IMR-90 (cell line): ENCODE data around the gene QPRT. TPM values are rescaled to one million over a fixed set of nuclear protein-coding genes. Genes with fewer than 3 reads are reported as not detected.

ENCODE experiments used
- ATAC-seq: fragments of 200-7000 bp; cut with Tn5 transposase; 2 replicates; pipeline ENCODE4 v1.9.1; 2020; ENCODE audit warnings: low read depth, mild to moderate bottlenecking, moderate library complexity
- BruUV-seq: library from RNA; stranded (reverse); fragments of 400-500 nt; replicated peaks from 2 replicates; lab custom pipeline; 2021; lab: Mats Ljungman, UMichigan
- CTCF ChIA-PET: fragments of 300-600 bp; formaldehyde crosslinking; extraction: SDS; loops from one replicate; lab custom pipeline; 2021; ENCODE audit warnings: antibody characterized with exemption; lab: Yijun Ruan, JAX
- POLR2A ChIA-PET: fragments of 300-600 bp; sonication (Branson Sonifier 250); formaldehyde crosslinking; loops from one replicate; lab custom pipeline; 2022; ENCODE audit warnings: antibody characterized with exemption; ENCODE audit not compliant: unreplicated experiment; lab: Charles Lee
- DNase-seq: peaks from one replicate; pipeline ENCODE4 v3.0.0; 2013
- H2AFZ ChIP-seq: replicated peaks from 2 replicates; pipeline ENCODE3; 2013; ENCODE audit warnings: low read length, mild to moderate bottlenecking; ENCODE audit not compliant: poor library complexity
- H2AK5ac ChIP-seq: 2 replicates; pipeline ENCODE4 v1.6.1; 2013; ENCODE audit warnings: low read depth, low read length, inconsistent platforms
- H2AK9ac ChIP-seq: replicated peaks from 2 replicates; pipeline ENCODE3; 2013; ENCODE audit warnings: mild to moderate bottlenecking, low read depth, low read length, moderate library complexity; ENCODE audit not compliant: poor library complexity
- H2BK120ac ChIP-seq: 2 replicates; pipeline ENCODE4 v1.6.1; 2013; ENCODE audit warnings: low read depth, low read length, inconsistent platforms
- H2BK15ac ChIP-seq: 3 replicates; pipeline ENCODE4 v1.6.1; 2013; ENCODE audit warnings: low read depth, low read length, inconsistent platforms
- H2BK20ac ChIP-seq: 2 replicates; pipeline ENCODE4 v1.6.1; 2013; ENCODE audit warnings: low read depth, mild to moderate bottlenecking, inconsistent platforms, low read length, moderate library complexity
- H2BK5ac ChIP-seq: 2 replicates; pipeline ENCODE4 v1.6.1; 2013; ENCODE audit warnings: mild to moderate bottlenecking, low read depth, low read length, inconsistent platforms; ENCODE audit not compliant: poor library complexity, severe bottlenecking
- H3K14ac ChIP-seq: replicated peaks from 2 replicates; pipeline ENCODE4 v1.6.1; 2013; ENCODE audit warnings: low read depth, low read length, inconsistent platforms
- H3K18ac ChIP-seq: 2 replicates; pipeline ENCODE4 v1.6.1; 2013; ENCODE audit warnings: low read depth, low read length, control low read depth
- H3K23ac ChIP-seq: 2 replicates; pipeline ENCODE4 v1.6.1; 2013; ENCODE audit warnings: low read depth, low read length, inconsistent platforms
- H3K27ac ChIP-seq: 2 replicates; pipeline ENCODE4 v1.5.1; 2013; ENCODE audit warnings: mild to moderate bottlenecking, control low read depth, low read length; ENCODE audit not compliant: insufficient read depth
- H3K27me3 ChIP-seq: 2 replicates; pipeline ENCODE4 v1.6.1; 2013; ENCODE audit warnings: low read length; ENCODE audit not compliant: control insufficient read depth, insufficient read depth
- H3K36me3 ChIP-seq: 2 replicates; pipeline ENCODE4 v1.6.1; 2013; ENCODE audit warnings: low read length, mixed read lengths; ENCODE audit not compliant: control insufficient read depth, insufficient read depth
- H3K4ac ChIP-seq: 2 replicates; pipeline ENCODE4 v1.6.1; 2013; ENCODE audit warnings: low read depth, low read length, inconsistent platforms
- H3K4me1 ChIP-seq: 2 replicates; pipeline ENCODE4 v1.6.1; 2013; ENCODE audit warnings: low read length, mixed read lengths; ENCODE audit not compliant: control insufficient read depth, insufficient read depth
- H3K4me2 ChIP-seq: 2 replicates; pipeline ENCODE4 v1.6.1; 2013; ENCODE audit warnings: low read depth, mild to moderate bottlenecking, control low read depth, low read length, moderate library complexity
- H3K4me3 ChIP-seq: 2 replicates; pipeline ENCODE4 v1.5.1; 2013; ENCODE audit warnings: low read depth, mild to moderate bottlenecking, control low read depth, low read length, moderate library complexity; ENCODE audit not compliant: insufficient read depth
- H3K56ac ChIP-seq: 2 replicates; pipeline ENCODE4 v1.6.1; 2013; ENCODE audit warnings: low read length, inconsistent platforms; ENCODE audit not compliant: insufficient read depth; ENCODE audit errors: extremely low read depth
- H3K79me1 ChIP-seq, 2 experiments: 2 replicates each; pipeline ENCODE4 v1.6.1; 2013; ENCODE audit warnings: low read length in 2 of 2, inconsistent platforms in 1 of 2, low read depth in 1 of 2
- H3K9ac ChIP-seq: 2 replicates; pipeline ENCODE4 v1.6.1; 2013; ENCODE audit warnings: low read depth, low read length, control low read depth
- H3K9me1 ChIP-seq: 2 replicates; pipeline ENCODE4 v1.6.1; 2013; ENCODE audit warnings: low read length, inconsistent platforms; ENCODE audit not compliant: insufficient read depth
- H3K9me3 ChIP-seq: 2 replicates; pipeline ENCODE4 v1.6.1; 2013; ENCODE audit warnings: low read length; ENCODE audit not compliant: control insufficient read depth, insufficient read depth
- H4K20me1 ChIP-seq: 2 replicates; pipeline ENCODE4 v1.6.1; 2013; ENCODE audit warnings: low read length, inconsistent platforms; ENCODE audit not compliant: insufficient read depth
- H4K5ac ChIP-seq: 2 replicates; pipeline ENCODE4 v1.6.1; 2013; ENCODE audit warnings: mild to moderate bottlenecking, low read depth, low read length, control low read depth
- H4K8ac ChIP-seq, 2 experiments: 2 replicates each; pipeline ENCODE4 v1.6.1; 2013; ENCODE audit warnings: low read depth in 2 of 2, low read length in 2 of 2, control low read depth in 1 of 2, inconsistent platforms in 1 of 2
- H4K91ac ChIP-seq: 2 replicates; pipeline ENCODE4 v1.6.1; 2013; ENCODE audit warnings: low read depth, low read length, inconsistent platforms; ENCODE audit not compliant: insufficient read depth
- WGBS, 2 experiments: methylation state at CpG; one replicate each; pipeline versions ENCODE4 v1.1.5 to v1.1.7; 2013; ENCODE audit warnings: missing lambda C conversion rate in 2 of 2; ENCODE audit not compliant: insufficient read length in 1 of 2; ENCODE audit errors: extremely low coverage in 2 of 2; 5-methylcytosine and 5-hydroxymethylcytosine counted together
- dilution Hi-C: fragments of 300-500 bp; cut with HindIII; formaldehyde crosslinking; loops from one replicate; pipeline ENCODE4 v1.14.3; 2018; ENCODE audit warnings: low sequenced_read_pairs; ENCODE audit not compliant: unreplicated experiment
- in situ Hi-C: fragments of 300-500 bp; cut with MboI; formaldehyde crosslinking; loops from 3 replicates; pipeline ENCODE4 v1.14.3; 2019; ENCODE audit warnings: low sequenced_read_pairs, inconsistent platforms, mixed read lengths
- intact Hi-C: fragments of 100-400 bp; cut with micrococcal nuclease; formaldehyde crosslinking; loops from 2 replicates; pipeline ENCODE4 v1.10.0; 2022
- polyA plus RNA-seq, 3 experiments: library from polyadenylated mRNA; depleted of rRNA; stranded (reverse); fragments of >200 nt; gene quantifications; 2 replicates each; pipeline ENCODE4 v1.2.3, GENCODE V29; 2012; ENCODE audit warnings: low replicate concordance in 1 of 3
- total RNA-seq: library from RNA; depleted of rRNA; stranded (reverse); fragments of >200 nt; gene quantifications from 2 replicates; pipeline ENCODE4 v1.2.3, GENCODE V29; 2012
- TF ChIP-seq, protein P1 (sequence below): conservative IDR thresholded peaks from 2 replicates; pipeline ENCODE4 v1.5.1; 2012; ENCODE audit warnings: mild to moderate bottlenecking, low read depth, low read length, improper control_type of control experiment
- TF ChIP-seq, protein P2 (sequence below): fragments of 150-350 bp; IDR thresholded peaks from 2 replicates; pipeline ENCODE4 v1.6.1; 2016; ENCODE audit warnings: low read depth, mild to moderate bottlenecking, low read length, moderate library complexity, borderline replicate concordance

Gene QPRT
- total and polyA plus RNA-seq, 2 of the 4 experiments (the other 2 are of a cell fraction), result 3.4 to 6.3 TPM

DNA sequence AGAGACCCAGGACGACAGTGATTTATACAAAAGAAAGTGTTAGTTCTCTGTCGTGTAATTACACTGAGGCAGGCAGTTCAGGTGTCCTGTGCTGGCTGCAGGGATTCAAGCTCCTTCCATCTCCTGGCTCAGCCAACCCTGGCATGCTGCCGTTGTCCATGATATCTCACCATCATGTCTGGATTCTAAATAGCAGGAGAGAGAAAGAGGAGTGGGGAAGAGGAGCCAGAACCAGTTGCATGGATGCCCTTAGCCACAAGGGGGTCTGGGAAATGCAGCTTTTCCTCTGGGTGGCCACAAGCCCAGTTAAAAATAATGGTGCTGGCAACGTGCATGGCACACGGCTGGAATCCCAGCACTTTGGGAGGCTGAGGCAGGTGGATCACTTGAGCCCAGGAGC, 57.1 kb downstream of the QPRT start:
- in situ Hi-C loops, result no loop called here
- H3K14ac ChIP-seq, result no peak overlapping the region
- H4K8ac ChIP-seq, result no peak overlapping the region
- CTCF ChIA-PET, result no interaction called here
- H2AK9ac ChIP-seq, result no peak overlapping the region
- H2AFZ ChIP-seq, result no peak overlapping the region
- peaks cover 2% of the 10 kb centered on the region; the same call in 1 of the 2 replicates for H3K9me3 ChIP-seq
- intact Hi-C loops, result loop anchor here (10.0 kb wide), 1 partner anchor 49 kb away; no protein-coding TSS in a partner anchor
- H2AK5ac ChIP-seq, result no peak overlapping the region
- no peak overlapping the region for H3K9ac ChIP-seq
- H2BK15ac ChIP-seq, result no peak overlapping the region
- no peak overlapping the region for H3K4me2 ChIP-seq
- dilution Hi-C loops, result no loop called here
- H3K27ac ChIP-seq, result no peak overlapping the region
- no peaks in the 10 kb centered on the region for H3K36me3 ChIP-seq
- no peaks in the 10 kb centered on the region for H3K4me1 ChIP-seq
- ATAC-seq, result no peak
- no peak overlapping the region for H2BK20ac ChIP-seq
- POLR2A ChIA-PET, result no interaction called here
- peaks cover 26% of the 10 kb centered on the region for H3K27me3 ChIP-seq
- no peaks in the 10 kb centered on the region for H4K20me1 ChIP-seq
- no peak overlapping the region; the same call in 1 of the 2 replicates for H3K23ac ChIP-seq
- no peak overlapping the region for H2BK120ac ChIP-seq
- no peak overlapping the region for H2BK5ac ChIP-seq
- H3K56ac ChIP-seq, result no peak overlapping the region
- H3K9me1 ChIP-seq, result no peaks in the 10 kb centered on the region
- no peak overlapping the region for H3K18ac ChIP-seq
- no peak overlapping the region for H4K91ac ChIP-seq
- DNase-seq, result no peak
- 27% methylated on average over 2 of the region's 5 CpGs; no CpG with 5 or more reads in 1 of the 2 experiments for WGBS, 2 experiments
- no peaks in the 10 kb centered on the region for H3K79me1 ChIP-seq
- no peak overlapping the region for H3K4ac ChIP-seq
- TF ChIP-seq, protein P1, sequence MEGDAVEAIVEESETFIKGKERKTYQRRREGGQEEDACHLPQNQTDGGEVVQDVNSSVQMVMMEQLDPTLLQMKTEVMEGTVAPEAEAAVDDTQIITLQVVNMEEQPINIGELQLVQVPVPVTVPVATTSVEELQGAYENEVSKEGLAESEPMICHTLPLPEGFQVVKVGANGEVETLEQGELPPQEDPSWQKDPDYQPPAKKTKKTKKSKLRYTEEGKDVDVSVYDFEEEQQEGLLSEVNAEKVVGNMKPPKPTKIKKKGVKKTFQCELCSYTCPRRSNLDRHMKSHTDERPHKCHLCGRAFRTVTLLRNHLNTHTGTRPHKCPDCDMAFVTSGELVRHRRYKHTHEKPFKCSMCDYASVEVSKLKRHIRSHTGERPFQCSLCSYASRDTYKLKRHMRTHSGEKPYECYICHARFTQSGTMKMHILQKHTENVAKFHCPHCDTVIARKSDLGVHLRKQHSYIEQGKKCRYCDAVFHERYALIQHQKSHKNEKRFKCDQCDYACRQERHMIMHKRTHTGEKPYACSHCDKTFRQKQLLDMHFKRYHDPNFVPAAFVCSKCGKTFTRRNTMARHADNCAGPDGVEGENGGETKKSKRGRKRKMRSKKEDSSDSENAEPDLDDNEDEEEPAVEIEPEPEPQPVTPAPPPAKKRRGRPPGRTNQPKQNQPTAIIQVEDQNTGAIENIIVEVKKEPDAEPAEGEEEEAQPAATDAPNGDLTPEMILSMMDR, result 0 out of 2 replicates have a peak, but pooled peaks have one; percentile 6
- TF ChIP-seq, protein P2, sequence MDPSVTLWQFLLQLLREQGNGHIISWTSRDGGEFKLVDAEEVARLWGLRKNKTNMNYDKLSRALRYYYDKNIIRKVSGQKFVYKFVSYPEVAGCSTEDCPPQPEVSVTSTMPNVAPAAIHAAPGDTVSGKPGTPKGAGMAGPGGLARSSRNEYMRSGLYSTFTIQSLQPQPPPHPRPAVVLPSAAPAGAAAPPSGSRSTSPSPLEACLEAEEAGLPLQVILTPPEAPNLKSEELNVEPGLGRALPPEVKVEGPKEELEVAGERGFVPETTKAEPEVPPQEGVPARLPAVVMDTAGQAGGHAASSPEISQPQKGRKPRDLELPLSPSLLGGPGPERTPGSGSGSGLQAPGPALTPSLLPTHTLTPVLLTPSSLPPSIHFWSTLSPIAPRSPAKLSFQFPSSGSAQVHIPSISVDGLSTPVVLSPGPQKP, result no peak
- H4K5ac ChIP-seq, result no peak overlapping the region
- no peak overlapping the region for H3K4me3 ChIP-seq
- no TSS peak for BruUV-seq
